Neural cell (in vitro differentiated cells): Measurements from ENCODE around the gene PROX2. TPM values are rescaled to one million over a fixed set of nuclear protein-coding genes. Genes with fewer than 3 reads are reported as not detected.

Source experiments
- H2AFZ ChIP-seq: fragments of 200-600, 300-800 bp; sonication (generic), shearing (Covaris generic); 2 replicates; pipeline ENCODE4 v1.6.0; 2014; ENCODE audit warnings: low read depth, mild to moderate bottlenecking, antibody characterized with exemption, low read length, moderate library complexity
- H3F3A ChIP-seq: fragments of 200-600 bp; shearing (Covaris generic); 2 replicates; pipeline ENCODE4 v1.6.1; 2016; ENCODE audit warnings: mild to moderate bottlenecking, moderate library complexity, mixed read lengths, antibody characterized with exemption, low read length; ENCODE audit not compliant: insufficient read depth, poor library complexity, severe bottlenecking
- H3K27ac ChIP-seq: fragments of 200-600, 300-800 bp; sonication (generic), shearing (Covaris generic); 2 replicates; pipeline ENCODE4 v1.5.1; 2014; ENCODE audit warnings: mild to moderate bottlenecking, low read length, moderate library complexity
- H3K27me3 ChIP-seq: fragments of 300-800, 200-600 bp; sonication (generic), shearing (Covaris generic); 2 replicates; pipeline ENCODE4 v1.6.0; 2014; ENCODE audit warnings: mild to moderate bottlenecking, low read depth, low read length, moderate library complexity; ENCODE audit not compliant: insufficient read depth
- H3K36me3 ChIP-seq: fragments of 300-800, 200-600 bp; sonication (generic), shearing (Covaris generic); 2 replicates; pipeline ENCODE4 v1.5.1; 2014; ENCODE audit warnings: mild to moderate bottlenecking, antibody characterized with exemption, low read length, moderate library complexity; ENCODE audit not compliant: insufficient read depth
- H3K4me2 ChIP-seq: fragments of 300-800, 200-600 bp; sonication (generic), shearing (Covaris generic); 2 replicates; pipeline ENCODE4 v1.6.0; 2014; ENCODE audit warnings: mild to moderate bottlenecking, low read length
- H3K4me3 ChIP-seq: fragments of 300-800, 200-600 bp; sonication (generic), shearing (Covaris generic); 2 replicates; pipeline ENCODE4 v1.5.1; 2014; ENCODE audit warnings: mild to moderate bottlenecking, low read length, moderate library complexity
- H3K79me2 ChIP-seq: fragments of 200-600 bp; shearing (Covaris generic); replicated peaks from 2 replicates; pipeline ENCODE4 v1.6.0; 2014; ENCODE audit warnings: mild to moderate bottlenecking, low read length, moderate library complexity; ENCODE audit not compliant: insufficient read depth
- H3K9ac ChIP-seq: fragments of 300-800, 200-600 bp; sonication (generic), shearing (Covaris generic); 2 replicates; pipeline ENCODE4 v1.6.1; 2016; ENCODE audit warnings: mild to moderate bottlenecking, low read length, mixed read lengths
- H3K9me2 ChIP-seq: fragments of 200-600 bp; shearing (Covaris generic); 2 replicates; pipeline ENCODE4 v1.6.1; 2016; ENCODE audit warnings: mild to moderate bottlenecking, low read length, mixed read lengths; ENCODE audit not compliant: insufficient read depth
- H3K9me3 ChIP-seq: fragments of 200-600, 300-800 bp; sonication (generic), shearing (Covaris generic); 2 replicates; pipeline ENCODE4 v1.6.1; 2016; ENCODE audit warnings: mild to moderate bottlenecking, mixed run types, low read length, moderate library complexity, mixed read lengths
- H4K20me1 ChIP-seq: fragments of 200-600 bp; shearing (Covaris generic); 2 replicates; pipeline ENCODE4 v1.6.1; 2016; ENCODE audit warnings: mild to moderate bottlenecking, mixed run types; ENCODE audit not compliant: insufficient read depth
- EP300 ChIP-seq: fragments of 450-650 bp; conservative IDR thresholded peaks from 2 replicates; pipeline ENCODE4 v1.6.1; 2014; ENCODE audit warnings: antibody characterized with exemption, mild to moderate bottlenecking, moderate library complexity; ENCODE audit not compliant: poor library complexity, severe bottlenecking
- EZH2 ChIP-seq: fragments of 200-600, 300-800 bp; shearing (Covaris generic), sonication (generic); IDR thresholded peaks from 2 replicates; pipeline ENCODE4 v1.6.1; 2014; ENCODE audit warnings: antibody characterized with exemption, low read length, borderline replicate concordance, mild to moderate bottlenecking; ENCODE audit not compliant: insufficient read depth, poor library complexity, severe bottlenecking
- MXI1 ChIP-seq: fragments of 450-650 bp; conservative IDR thresholded peaks from 2 replicates; pipeline ENCODE4 v1.6.1; 2014; ENCODE audit warnings: antibody characterized with exemption, mild to moderate bottlenecking; ENCODE audit not compliant: poor library complexity, severe bottlenecking
- POLR2AphosphoS5 ChIP-seq: IDR thresholded peaks from 2 replicates; pipeline ENCODE4 v1.6.1; 2012
- RAD21 ChIP-seq: fragments of 450-650 bp; conservative IDR thresholded peaks from 2 replicates; pipeline ENCODE4 v1.6.1; 2014; ENCODE audit warnings: antibody characterized with exemption, mild to moderate bottlenecking, moderate library complexity
- SMC3 ChIP-seq: fragments of 450-650 bp; conservative IDR thresholded peaks from 2 replicates; pipeline ENCODE4 v1.6.1; 2014; ENCODE audit warnings: antibody characterized with exemption, mild to moderate bottlenecking, moderate library complexity; ENCODE audit not compliant: poor library complexity
- TAF1 ChIP-seq: IDR thresholded peaks from 2 replicates; pipeline ENCODE4 v1.6.1; 2012; ENCODE audit warnings: low read depth
- polyA minus RNA-seq: library from RNA; depleted of rRNA, polyadenylated mRNA; stranded (reverse); fragments of >200 nt; gene quantifications from 2 replicates; pipeline ENCODE4 v1.2.3, GENCODE V29; 2014
- polyA plus RNA-seq: library from polyadenylated mRNA; depleted of rRNA; stranded (reverse); fragments of >200 nt; gene quantifications from 2 replicates; pipeline ENCODE4 v1.2.3, GENCODE V29; 2014
- TF ChIP-seq, protein P1 (sequence below): fragments of 450-650 bp; IDR thresholded peaks from 2 replicates; pipeline ENCODE4 v1.5.1; 2014; ENCODE audit warnings: antibody characterized with exemption, mild to moderate bottlenecking, moderate library complexity; ENCODE audit not compliant: poor library complexity, severe bottlenecking
- TF ChIP-seq, protein P2 (sequence below): IDR thresholded peaks from 2 replicates; pipeline ENCODE4 v1.6.1; 2012; ENCODE audit warnings: borderline replicate concordance

PROX2 gene, protein sequence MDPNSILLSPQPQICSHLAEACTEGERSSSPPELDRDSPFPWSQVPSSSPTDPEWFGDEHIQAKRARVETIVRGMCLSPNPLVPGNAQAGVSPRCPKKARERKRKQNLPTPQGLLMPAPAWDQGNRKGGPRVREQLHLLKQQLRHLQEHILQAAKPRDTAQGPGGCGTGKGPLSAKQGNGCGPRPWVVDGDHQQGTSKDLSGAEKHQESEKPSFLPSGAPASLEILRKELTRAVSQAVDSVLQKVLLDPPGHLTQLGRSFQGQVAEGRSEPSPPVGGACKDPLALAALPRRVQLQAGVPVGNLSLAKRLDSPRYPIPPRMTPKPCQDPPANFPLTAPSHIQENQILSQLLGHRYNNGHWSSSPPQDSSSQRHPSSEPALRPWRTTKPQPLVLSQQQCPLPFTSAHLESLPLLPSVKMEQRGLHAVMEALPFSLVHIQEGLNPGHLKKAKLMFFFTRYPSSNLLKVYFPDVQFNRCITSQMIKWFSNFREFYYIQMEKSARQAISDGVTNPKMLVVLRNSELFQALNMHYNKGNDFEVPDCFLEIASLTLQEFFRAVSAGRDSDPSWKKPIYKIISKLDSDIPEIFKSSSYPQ
- not detected in 2 replicates for polyA plus RNA-seq
- polyA minus RNA-seq, result not detected in 2 replicates

DNA sequence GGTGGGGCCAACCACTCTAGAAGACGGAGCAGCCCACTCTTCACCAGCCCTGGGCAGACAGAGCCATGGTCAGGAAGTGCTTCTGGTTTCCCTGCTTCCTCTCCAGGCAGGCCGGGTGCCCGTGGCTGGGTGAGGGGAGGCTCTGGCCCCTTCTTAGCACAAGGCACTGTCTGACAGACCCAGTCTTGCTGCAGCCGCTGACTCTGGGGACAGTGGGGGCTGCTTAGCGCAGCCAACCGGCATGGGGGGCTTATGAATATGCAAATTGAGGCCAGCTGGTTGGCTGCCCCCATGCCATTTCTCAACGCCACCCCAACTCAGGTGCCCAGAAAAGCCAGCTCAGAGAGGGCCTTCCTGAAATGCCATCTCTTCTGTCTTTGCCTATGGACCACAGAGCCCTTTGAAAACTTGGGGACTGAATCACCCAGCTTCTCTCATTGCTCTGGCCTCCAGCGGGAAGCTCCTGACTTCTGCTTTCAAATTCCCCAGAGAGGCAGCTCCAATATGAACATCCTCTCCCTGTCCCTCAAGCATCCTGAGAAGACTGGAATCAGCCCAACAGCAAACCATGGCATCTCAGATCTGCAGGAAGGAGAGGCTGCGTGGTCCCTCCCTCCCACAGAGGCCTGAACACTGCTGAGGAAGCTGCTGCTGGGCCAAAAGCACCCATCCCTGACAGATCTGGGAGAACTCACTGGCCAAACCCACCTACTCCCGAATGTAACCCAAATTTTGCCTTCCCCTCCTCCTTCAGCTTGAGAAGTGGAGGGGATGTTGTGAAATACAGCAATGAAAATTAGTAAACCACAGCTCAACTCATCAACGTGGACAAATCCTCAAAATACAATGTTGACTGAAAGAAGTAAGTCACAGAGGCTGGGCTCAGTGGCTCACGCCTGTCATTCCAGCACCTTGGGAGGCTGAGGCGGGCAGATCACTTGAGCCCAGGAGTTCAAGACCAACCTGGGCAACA, at the start of gene PROX2:
Gene PROX2 (minus strand): TSS at position 205 of the 973 bp plus-strand sequence. CDS start 12,311 bp downstream, outside the sequence.
- Histone ChIP-seq H3K27me3 (no peaks in the 10 kb centered on the region), H3K9ac (no peak within 1 kb of the TSS), H3K4me3 (no peak within 1 kb of the TSS), H4K20me1 (no peaks in the 10 kb centered on the region), H2AFZ (no peak within 1 kb of the TSS), H3K79me2 (no peaks in the 10 kb centered on the region), H3K4me2 (no peak within 1 kb of the TSS), H3K36me3 (no peaks in the 10 kb centered on the region), H3K9me2 (no peaks in the 10 kb centered on the region), H3K27ac (no peak within 1 kb of the TSS), H3K9me3 (no peaks in the 10 kb centered on the region), H3F3A (no peaks in the 10 kb centered on the region)
- TF ChIP-seq EZH2, result no peak
- TF ChIP-seq, protein P1, sequence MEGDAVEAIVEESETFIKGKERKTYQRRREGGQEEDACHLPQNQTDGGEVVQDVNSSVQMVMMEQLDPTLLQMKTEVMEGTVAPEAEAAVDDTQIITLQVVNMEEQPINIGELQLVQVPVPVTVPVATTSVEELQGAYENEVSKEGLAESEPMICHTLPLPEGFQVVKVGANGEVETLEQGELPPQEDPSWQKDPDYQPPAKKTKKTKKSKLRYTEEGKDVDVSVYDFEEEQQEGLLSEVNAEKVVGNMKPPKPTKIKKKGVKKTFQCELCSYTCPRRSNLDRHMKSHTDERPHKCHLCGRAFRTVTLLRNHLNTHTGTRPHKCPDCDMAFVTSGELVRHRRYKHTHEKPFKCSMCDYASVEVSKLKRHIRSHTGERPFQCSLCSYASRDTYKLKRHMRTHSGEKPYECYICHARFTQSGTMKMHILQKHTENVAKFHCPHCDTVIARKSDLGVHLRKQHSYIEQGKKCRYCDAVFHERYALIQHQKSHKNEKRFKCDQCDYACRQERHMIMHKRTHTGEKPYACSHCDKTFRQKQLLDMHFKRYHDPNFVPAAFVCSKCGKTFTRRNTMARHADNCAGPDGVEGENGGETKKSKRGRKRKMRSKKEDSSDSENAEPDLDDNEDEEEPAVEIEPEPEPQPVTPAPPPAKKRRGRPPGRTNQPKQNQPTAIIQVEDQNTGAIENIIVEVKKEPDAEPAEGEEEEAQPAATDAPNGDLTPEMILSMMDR, result no peak
- TF ChIP-seq TAF1, result no peak
- no peak for TF ChIP-seq RAD21
- TF ChIP-seq MXI1, result no peak
- TF ChIP-seq POLR2AphosphoS5, result no peak
- TF ChIP-seq EP300, result no peak
- TF ChIP-seq, protein P2, sequence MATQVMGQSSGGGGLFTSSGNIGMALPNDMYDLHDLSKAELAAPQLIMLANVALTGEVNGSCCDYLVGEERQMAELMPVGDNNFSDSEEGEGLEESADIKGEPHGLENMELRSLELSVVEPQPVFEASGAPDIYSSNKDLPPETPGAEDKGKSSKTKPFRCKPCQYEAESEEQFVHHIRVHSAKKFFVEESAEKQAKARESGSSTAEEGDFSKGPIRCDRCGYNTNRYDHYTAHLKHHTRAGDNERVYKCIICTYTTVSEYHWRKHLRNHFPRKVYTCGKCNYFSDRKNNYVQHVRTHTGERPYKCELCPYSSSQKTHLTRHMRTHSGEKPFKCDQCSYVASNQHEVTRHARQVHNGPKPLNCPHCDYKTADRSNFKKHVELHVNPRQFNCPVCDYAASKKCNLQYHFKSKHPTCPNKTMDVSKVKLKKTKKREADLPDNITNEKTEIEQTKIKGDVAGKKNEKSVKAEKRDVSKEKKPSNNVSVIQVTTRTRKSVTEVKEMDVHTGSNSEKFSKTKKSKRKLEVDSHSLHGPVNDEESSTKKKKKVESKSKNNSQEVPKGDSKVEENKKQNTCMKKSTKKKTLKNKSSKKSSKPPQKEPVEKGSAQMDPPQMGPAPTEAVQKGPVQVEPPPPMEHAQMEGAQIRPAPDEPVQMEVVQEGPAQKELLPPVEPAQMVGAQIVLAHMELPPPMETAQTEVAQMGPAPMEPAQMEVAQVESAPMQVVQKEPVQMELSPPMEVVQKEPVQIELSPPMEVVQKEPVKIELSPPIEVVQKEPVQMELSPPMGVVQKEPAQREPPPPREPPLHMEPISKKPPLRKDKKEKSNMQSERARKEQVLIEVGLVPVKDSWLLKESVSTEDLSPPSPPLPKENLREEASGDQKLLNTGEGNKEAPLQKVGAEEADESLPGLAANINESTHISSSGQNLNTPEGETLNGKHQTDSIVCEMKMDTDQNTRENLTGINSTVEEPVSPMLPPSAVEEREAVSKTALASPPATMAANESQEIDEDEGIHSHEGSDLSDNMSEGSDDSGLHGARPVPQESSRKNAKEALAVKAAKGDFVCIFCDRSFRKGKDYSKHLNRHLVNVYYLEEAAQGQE, result no peak
- TF ChIP-seq SMC3, result no peak

DNA sequence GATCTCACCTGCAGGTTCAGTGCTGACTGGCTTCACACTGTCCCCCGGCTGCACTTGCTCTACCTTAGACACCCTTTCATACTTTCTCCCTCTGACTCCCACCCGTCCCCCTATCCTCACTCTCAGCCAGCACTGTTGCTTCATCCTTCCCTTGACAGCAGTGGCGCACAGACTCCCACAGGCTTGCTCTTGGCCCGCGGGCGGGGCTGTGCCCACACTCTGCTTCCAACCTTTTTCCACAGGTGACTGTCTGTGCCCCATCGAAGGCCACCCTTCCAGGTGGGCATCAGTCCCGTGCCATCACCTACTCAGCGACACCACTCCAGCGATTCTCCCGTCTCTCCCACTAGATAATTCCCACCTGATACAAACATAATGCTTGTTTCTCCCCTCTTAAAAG, 48.1 kb upstream of the PROX2 start:
- no peak overlapping the region for H3K4me2 ChIP-seq
- TF ChIP-seq, protein P2, result no peak
- TF ChIP-seq SMC3, result no peak
- TF ChIP-seq EP300, result no peak
- TF ChIP-seq POLR2AphosphoS5, result no peak

More for the DNA sequence above, 48.1 kb upstream of the PROX2 start:
- Histone ChIP-seq H3K79me2 (no peaks in the 10 kb centered on the region), H3K9me2 (no peaks in the 10 kb centered on the region), H2AFZ (no peak overlapping the region), H3K27me3 (no peaks in the 10 kb centered on the region), H3K9ac (no peak overlapping the region), H3K36me3 (no peaks in the 10 kb centered on the region), H3K4me3 (no peak overlapping the region), H4K20me1 (no peaks in the 10 kb centered on the region), H3K27ac (no peak overlapping the region), H3F3A (no peaks in the 10 kb centered on the region), H3K9me3 (no peaks in the 10 kb centered on the region)
